ENCODE results near the gene GNLY.

DNA sequence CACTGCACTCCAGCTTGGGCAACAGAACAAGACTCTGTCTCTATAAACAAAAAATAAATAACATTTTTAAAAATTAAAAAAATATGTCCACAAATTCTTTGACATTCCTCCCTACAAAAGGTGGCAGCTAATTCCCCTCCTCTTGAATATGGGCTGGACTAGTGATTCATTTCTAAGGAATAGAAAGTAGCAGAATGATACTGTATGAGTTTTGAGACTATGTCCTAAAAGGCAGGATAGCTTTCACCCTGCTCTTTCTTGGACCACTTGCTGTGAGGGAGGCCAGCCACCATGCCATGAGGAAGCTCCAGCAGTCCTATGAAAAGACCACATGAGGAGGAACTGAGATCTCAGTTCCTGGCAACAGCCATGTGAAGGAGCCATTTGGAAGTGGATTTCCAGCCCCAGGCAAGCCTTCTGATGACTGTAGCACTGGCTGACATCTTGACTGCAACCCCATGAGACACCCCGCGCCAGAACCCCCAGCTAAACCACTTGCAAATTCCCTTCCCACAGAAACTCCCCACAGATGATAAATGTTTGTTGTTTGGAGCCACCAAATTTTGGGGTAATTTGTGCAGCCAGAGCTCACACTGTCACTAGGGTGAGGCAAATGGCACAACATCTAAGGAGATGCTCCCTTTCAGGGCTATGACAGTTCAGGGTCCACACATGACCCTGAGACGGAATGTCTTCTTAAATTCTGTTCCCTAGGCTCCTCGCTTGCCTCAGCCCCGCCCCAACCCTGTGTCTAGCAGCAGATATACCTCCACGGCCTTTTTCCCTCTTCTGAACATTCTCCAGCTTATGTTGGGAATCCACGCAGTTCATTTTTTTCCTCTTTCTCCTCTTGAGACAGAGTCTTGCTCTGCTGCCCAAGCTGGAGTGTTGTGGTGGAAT, 42.5 kb downstream of the GNLY start:
- TF ChIP-seq POLR2A (IDR thresholded peaks at IDR 0.05) (no peak), POLR2AphosphoS5 (IDR thresholded peaks at IDR 0.05) (no peak)
- TF ChIP-seq, protein P1, sequence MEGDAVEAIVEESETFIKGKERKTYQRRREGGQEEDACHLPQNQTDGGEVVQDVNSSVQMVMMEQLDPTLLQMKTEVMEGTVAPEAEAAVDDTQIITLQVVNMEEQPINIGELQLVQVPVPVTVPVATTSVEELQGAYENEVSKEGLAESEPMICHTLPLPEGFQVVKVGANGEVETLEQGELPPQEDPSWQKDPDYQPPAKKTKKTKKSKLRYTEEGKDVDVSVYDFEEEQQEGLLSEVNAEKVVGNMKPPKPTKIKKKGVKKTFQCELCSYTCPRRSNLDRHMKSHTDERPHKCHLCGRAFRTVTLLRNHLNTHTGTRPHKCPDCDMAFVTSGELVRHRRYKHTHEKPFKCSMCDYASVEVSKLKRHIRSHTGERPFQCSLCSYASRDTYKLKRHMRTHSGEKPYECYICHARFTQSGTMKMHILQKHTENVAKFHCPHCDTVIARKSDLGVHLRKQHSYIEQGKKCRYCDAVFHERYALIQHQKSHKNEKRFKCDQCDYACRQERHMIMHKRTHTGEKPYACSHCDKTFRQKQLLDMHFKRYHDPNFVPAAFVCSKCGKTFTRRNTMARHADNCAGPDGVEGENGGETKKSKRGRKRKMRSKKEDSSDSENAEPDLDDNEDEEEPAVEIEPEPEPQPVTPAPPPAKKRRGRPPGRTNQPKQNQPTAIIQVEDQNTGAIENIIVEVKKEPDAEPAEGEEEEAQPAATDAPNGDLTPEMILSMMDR (IDR thresholded peaks at IDR 0.05 in 8 of 11, conservative IDR thresholded peaks at IDR 0.05 in 3 of 11) = no peak

Data from spleen (tissue), 7 donors.